HepG2 (cell line): Measurements from ENCODE around the gene NOL4L. TPM values are rescaled to one million over a fixed set of nuclear protein-coding genes. Genes with fewer than 3 reads are reported as not detected.

Experiments
- AKAP8 ChIP-seq: sonication (generic); formaldehyde crosslinking; IDR thresholded peaks from 2 replicates; pipeline ENCODE4 v1.5.1; 2020; ENCODE audit warnings: mild to moderate bottlenecking, missing genetic modification reagents
- ETV6 ChIP-seq: sonication (generic); formaldehyde crosslinking; conservative IDR thresholded peaks from 2 replicates; pipeline ENCODE4 v1.4.0; 2020; ENCODE audit warnings: missing genetic modification reagents
- FOXK2 ChIP-seq: fragments of 450-650 bp; IDR thresholded peaks from 2 replicates; pipeline ENCODE4 v1.6.1; 2016
- GABPB1 ChIP-seq: IDR thresholded peaks from 2 replicates; pipeline ENCODE4 v1.6.1; 2016; ENCODE audit warnings: mild to moderate bottlenecking, missing genetic modification reagents, moderate library complexity, missing compliant biosample characterization
- HOXA3 ChIP-seq: sonication (generic); formaldehyde crosslinking; IDR thresholded peaks from 2 replicates; pipeline ENCODE4 v1.5.0; 2020; ENCODE audit warnings: missing genetic modification reagents
- HOXA7 ChIP-seq: sonication (generic); formaldehyde crosslinking; IDR thresholded peaks from 2 replicates; pipeline ENCODE4 v1.8.1; 2022; ENCODE audit warnings: mild to moderate bottlenecking, missing genetic modification reagents, moderate library complexity
- NFIB ChIP-seq: sonication (generic); formaldehyde crosslinking; IDR thresholded peaks from 2 replicates; pipeline ENCODE4 v1.9.0; 2021; ENCODE audit warnings: missing genetic modification reagents, mild to moderate bottlenecking, borderline replicate concordance
- SNAI1 ChIP-seq: sonication (generic); formaldehyde crosslinking; IDR thresholded peaks from 2 replicates; pipeline ENCODE4 v1.5.0; 2020; ENCODE audit warnings: mild to moderate bottlenecking, missing genetic modification reagents, borderline replicate concordance
- TAF15 ChIP-seq: fragments of 200-400 bp; formaldehyde crosslinking; IDR thresholded peaks from one replicate; pipeline ENCODE4 v1.6.1; 2018; ENCODE audit warnings: mild to moderate bottlenecking, low read depth, low read length; ENCODE audit not compliant: poor library complexity, severe bottlenecking
- ZBTB42 ChIP-seq: sonication (generic); formaldehyde crosslinking; IDR thresholded peaks from 2 replicates; pipeline ENCODE4 v1.5.0; 2020; ENCODE audit warnings: mild to moderate bottlenecking, missing genetic modification reagents
- ZFAT ChIP-seq: sonication (generic); formaldehyde crosslinking; conservative IDR thresholded peaks from 2 replicates; pipeline ENCODE4 v1.8.1; 2023; ENCODE audit warnings: missing genetic modification reagents, inconsistent platforms
- ZMAT3 ChIP-seq: sonication (generic); formaldehyde crosslinking; conservative IDR thresholded peaks from 2 replicates; pipeline ENCODE4 v1.7.0; 2021; ENCODE audit warnings: missing genetic modification reagents
- ZNF224 ChIP-seq: sonication (generic); formaldehyde crosslinking; IDR thresholded peaks from 2 replicates; pipeline ENCODE4 v1.5.0; 2020; ENCODE audit warnings: mild to moderate bottlenecking, missing genetic modification reagents
- ZNF343 ChIP-seq: sonication (generic); formaldehyde crosslinking; IDR thresholded peaks from 2 replicates; pipeline ENCODE4 v1.4.0; 2020; ENCODE audit warnings: mild to moderate bottlenecking, missing genetic modification reagents
- ZNF746 ChIP-seq: sonication (generic); formaldehyde crosslinking; IDR thresholded peaks from 2 replicates; pipeline ENCODE4 v1.8.0; 2022; ENCODE audit warnings: mild to moderate bottlenecking, missing genetic modification reagents
- ZNF75D ChIP-seq: sonication (generic); formaldehyde crosslinking; IDR thresholded peaks from 2 replicates; pipeline ENCODE4 v1.8.1; 2023; ENCODE audit warnings: missing genetic modification reagents, mild to moderate bottlenecking, borderline replicate concordance
- ZNF761 ChIP-seq: sonication (generic); formaldehyde crosslinking; conservative IDR thresholded peaks from 2 replicates; pipeline ENCODE4 v1.4.0; 2020; ENCODE audit warnings: mild to moderate bottlenecking, missing genetic modification reagents
- ZSCAN21 ChIP-seq: sonication (generic); formaldehyde crosslinking; IDR thresholded peaks from 2 replicates; pipeline ENCODE4 v1.8.0; 2022; ENCODE audit warnings: mild to moderate bottlenecking, missing genetic modification reagents, moderate library complexity, borderline replicate concordance
- polyA plus RNA-seq, 8 experiments: library from polyadenylated mRNA; depleted of rRNA in 3 of 8; stranded (reverse) in 7 of 8; unstranded in 1 of 8; fragments of >200 nt; fragmentation: Illumina TruSeq in 4 of 8; extraction: Trizol in 4 of 8; gene quantifications; 2 replicates each; pipeline versions ENCODE4 v1.2.1 to v1.2.3, GENCODE V29; 2011 to 2016; ENCODE audit warnings: low read depth in 4 of 8, missing spikeins in 1 of 8, mixed read lengths in 1 of 8; ENCODE audit not compliant: insufficient read depth in 1 of 8
- total RNA-seq, 5 experiments: library from RNA; depleted of rRNA; stranded (reverse); fragments of >200 nt; fragmentation: Illumina TruSeq; extraction: Trizol; gene quantifications; 2 replicates each; pipeline ENCODE4 v1.2.3, GENCODE V29; 2016; ENCODE audit warnings: low read depth in 1 of 5
- TF ChIP-seq, protein P1 (sequence below): sonication (generic); formaldehyde crosslinking; IDR thresholded peaks from 2 replicates; pipeline ENCODE4 v1.5.0; 2020; ENCODE audit warnings: mild to moderate bottlenecking, missing genetic modification reagents
- TF ChIP-seq, protein P2 (sequence below): sonication (generic); formaldehyde crosslinking; IDR thresholded peaks from 2 replicates; pipeline ENCODE4 v1.8.1; 2022; ENCODE audit warnings: low read depth, mild to moderate bottlenecking, missing genetic modification reagents
- TF ChIP-seq, protein P3 (sequence below): sonication (generic); formaldehyde crosslinking; IDR thresholded peaks from 2 replicates; pipeline ENCODE4 v1.9.0; 2021; ENCODE audit warnings: missing genetic modification reagents, mild to moderate bottlenecking, borderline replicate concordance

Gene NOL4L
- total and polyA plus RNA-seq, 2 of the 13 experiments (the other 11 are each of a cell fraction or from before 2014, with no cell fraction given) = 16.6 to 35.4 TPM

DNA sequence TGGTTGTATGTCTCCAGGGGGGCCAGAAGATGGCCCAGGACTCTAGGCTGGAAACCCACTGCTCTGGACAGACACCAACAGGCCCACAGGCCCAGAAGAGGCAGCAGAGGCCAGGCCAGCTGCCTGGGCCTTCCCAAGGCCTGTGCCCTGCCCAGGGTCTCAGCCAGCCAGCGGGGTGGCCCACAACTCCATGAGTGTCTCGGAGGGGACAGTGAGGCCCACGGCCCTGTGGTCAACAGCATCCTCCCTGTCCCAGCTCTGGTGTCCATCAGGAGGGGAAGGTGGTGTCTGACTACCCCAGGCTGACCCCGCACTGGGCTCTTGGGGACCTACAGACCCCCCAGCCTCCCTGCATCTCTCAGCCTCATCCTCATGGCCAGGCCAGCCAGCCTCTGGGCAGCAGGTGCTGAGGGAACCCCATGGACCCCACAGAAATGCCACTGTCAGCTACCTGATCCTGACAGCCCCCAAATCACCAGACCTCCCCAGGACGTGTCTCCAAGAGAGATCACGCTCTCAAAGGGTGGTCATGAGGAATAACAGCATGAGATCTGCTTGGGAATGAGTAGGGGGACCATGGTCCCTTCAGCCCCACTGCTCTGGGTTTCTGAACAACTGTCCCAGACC, 112.4 kb downstream of the NOL4L start (continued):
- TF ChIP-seq, protein P1, sequence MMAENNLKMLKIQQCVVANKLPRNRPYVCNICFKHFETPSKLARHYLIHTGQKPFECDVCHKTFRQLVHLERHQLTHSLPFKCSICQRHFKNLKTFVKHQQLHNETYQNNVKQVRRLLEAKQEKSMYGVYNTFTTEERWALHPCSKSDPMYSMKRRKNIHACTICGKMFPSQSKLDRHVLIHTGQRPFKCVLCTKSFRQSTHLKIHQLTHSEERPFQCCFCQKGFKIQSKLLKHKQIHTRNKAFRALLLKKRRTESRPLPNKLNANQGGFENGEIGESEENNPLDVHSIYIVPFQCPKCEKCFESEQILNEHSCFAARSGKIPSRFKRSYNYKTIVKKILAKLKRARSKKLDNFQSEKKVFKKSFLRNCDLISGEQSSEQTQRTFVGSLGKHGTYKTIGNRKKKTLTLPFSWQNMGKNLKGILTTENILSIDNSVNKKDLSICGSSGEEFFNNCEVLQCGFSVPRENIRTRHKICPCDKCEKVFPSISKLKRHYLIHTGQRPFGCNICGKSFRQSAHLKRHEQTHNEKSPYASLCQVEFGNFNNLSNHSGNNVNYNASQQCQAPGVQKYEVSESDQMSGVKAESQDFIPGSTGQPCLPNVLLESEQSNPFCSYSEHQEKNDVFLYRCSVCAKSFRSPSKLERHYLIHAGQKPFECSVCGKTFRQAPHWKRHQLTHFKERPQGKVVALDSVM (CRISPR knock-in tag) = no peak
- TF ChIP-seq TAF15 = no peak
- peak; percentile 60; the same call in 1 of the 2 replicates for TF ChIP-seq NFIB (CRISPR knock-in tag)
- no peak for TF ChIP-seq HOXA3 (CRISPR knock-in tag)
- no peak for TF ChIP-seq ZFAT (CRISPR knock-in tag)
- TF ChIP-seq GABPB1 (CRISPR knock-in tag) = no peak
- no peak for TF ChIP-seq ZNF75D (CRISPR knock-in tag)
- TF ChIP-seq ZNF746 (CRISPR knock-in tag) = no peak
- TF ChIP-seq ZNF224 (CRISPR knock-in tag) = peak; percentile 71; the same call in 1 of the 2 replicates
- TF ChIP-seq FOXK2 = no peak
- peak; percentile 21; the same call in 1 of the 2 replicates for TF ChIP-seq ZSCAN21
- TF ChIP-seq ZNF343 (CRISPR knock-in tag) = 0 out of 2 replicates have a peak, but pooled peaks have one; percentile 50
- TF ChIP-seq ZBTB42 (CRISPR knock-in tag) = no peak
- no peak for TF ChIP-seq ETV6 (CRISPR knock-in tag)
- TF ChIP-seq, protein P2, sequence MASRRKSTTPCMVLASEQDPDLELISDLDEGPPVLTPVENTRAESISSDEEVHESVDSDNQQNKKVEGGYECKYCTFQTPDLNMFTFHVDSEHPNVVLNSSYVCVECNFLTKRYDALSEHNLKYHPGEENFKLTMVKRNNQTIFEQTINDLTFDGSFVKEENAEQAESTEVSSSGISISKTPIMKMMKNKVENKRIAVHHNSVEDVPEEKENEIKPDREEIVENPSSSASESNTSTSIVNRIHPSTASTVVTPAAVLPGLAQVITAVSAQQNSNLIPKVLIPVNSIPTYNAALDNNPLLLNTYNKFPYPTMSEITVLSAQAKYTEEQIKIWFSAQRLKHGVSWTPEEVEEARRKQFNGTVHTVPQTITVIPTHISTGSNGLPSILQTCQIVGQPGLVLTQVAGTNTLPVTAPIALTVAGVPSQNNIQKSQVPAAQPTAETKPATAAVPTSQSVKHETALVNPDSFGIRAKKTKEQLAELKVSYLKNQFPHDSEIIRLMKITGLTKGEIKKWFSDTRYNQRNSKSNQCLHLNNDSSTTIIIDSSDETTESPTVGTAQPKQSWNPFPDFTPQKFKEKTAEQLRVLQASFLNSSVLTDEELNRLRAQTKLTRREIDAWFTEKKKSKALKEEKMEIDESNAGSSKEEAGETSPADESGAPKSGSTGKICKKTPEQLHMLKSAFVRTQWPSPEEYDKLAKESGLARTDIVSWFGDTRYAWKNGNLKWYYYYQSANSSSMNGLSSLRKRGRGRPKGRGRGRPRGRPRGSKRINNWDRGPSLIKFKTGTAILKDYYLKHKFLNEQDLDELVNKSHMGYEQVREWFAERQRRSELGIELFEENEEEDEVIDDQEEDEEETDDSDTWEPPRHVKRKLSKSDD = no peak
- 0 out of 2 replicates have a peak, but pooled peaks have one; percentile 7 for TF ChIP-seq SNAI1 (CRISPR knock-in tag)
- no peak for TF ChIP-seq HOXA7
- peak; percentile 61; the same call in 1 of the 2 replicates for TF ChIP-seq ZMAT3 (CRISPR knock-in tag)
- TF ChIP-seq, protein P3, sequence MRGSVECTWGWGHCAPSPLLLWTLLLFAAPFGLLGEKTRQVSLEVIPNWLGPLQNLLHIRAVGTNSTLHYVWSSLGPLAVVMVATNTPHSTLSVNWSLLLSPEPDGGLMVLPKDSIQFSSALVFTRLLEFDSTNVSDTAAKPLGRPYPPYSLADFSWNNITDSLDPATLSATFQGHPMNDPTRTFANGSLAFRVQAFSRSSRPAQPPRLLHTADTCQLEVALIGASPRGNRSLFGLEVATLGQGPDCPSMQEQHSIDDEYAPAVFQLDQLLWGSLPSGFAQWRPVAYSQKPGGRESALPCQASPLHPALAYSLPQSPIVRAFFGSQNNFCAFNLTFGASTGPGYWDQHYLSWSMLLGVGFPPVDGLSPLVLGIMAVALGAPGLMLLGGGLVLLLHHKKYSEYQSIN (CRISPR knock-in tag) = no peak
- no peak for TF ChIP-seq AKAP8 (CRISPR knock-in tag)
- peak; percentile 77 for TF ChIP-seq ZNF761
